Bronchial epithelial cell (primary cell): Measurements from ENCODE around the gene LHFPL4. TPM values are rescaled to one million over a fixed set of nuclear protein-coding genes. Genes with fewer than 3 reads are reported as not detected.

Experiments used
- DNase-seq: peaks from one replicate; pipeline ENCODE4 v3.0.0-alpha.2; 2010; ENCODE audit warnings: low read depth
- FAIRE-seq: peaks from 2 replicates; lab custom pipeline; 2011; peaks lifted over from hg19 to GRCh38; lab: Jason Lieb, UNC
- H3K27me3 ChIP-seq: 2 replicates; pipeline ENCODE4 v1.5.1; 2011; ENCODE audit warnings: low read length; ENCODE audit not compliant: control insufficient read depth, insufficient read depth
- H3K36me3 ChIP-seq: 2 replicates; pipeline ENCODE4 v1.5.1; 2011; ENCODE audit warnings: low read length; ENCODE audit not compliant: control insufficient read depth, insufficient read depth
- H3K4me3 ChIP-seq: 2 replicates; pipeline ENCODE4 v1.5.1; 2011; ENCODE audit warnings: mild to moderate bottlenecking, low read depth, low read length, control low read depth
- total RNA-seq: library from RNA; depleted of rRNA; stranded (reverse); fragments of >200 nt; gene quantifications from 2 replicates; pipeline ENCODE4 v1.2.1, GENCODE V29; 2014
- TF ChIP-seq, protein P1 (sequence below): IDR thresholded peaks from 2 replicates; pipeline ENCODE4 v1.5.1; 2011; ENCODE audit warnings: mild to moderate bottlenecking, moderate library complexity, low read length, control low read depth, inconsistent platforms; ENCODE audit not compliant: insufficient read depth, severe bottlenecking

LHFPL4 gene
- total RNA-seq, 1 donor from 2014 or later: not detected

- TF ChIP-seq, protein P1, sequence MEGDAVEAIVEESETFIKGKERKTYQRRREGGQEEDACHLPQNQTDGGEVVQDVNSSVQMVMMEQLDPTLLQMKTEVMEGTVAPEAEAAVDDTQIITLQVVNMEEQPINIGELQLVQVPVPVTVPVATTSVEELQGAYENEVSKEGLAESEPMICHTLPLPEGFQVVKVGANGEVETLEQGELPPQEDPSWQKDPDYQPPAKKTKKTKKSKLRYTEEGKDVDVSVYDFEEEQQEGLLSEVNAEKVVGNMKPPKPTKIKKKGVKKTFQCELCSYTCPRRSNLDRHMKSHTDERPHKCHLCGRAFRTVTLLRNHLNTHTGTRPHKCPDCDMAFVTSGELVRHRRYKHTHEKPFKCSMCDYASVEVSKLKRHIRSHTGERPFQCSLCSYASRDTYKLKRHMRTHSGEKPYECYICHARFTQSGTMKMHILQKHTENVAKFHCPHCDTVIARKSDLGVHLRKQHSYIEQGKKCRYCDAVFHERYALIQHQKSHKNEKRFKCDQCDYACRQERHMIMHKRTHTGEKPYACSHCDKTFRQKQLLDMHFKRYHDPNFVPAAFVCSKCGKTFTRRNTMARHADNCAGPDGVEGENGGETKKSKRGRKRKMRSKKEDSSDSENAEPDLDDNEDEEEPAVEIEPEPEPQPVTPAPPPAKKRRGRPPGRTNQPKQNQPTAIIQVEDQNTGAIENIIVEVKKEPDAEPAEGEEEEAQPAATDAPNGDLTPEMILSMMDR: no peak
- Histone ChIP-seq H3K36me3 (peaks cover 34% of the 10 kb centered on the region), H3K27me3 (no peaks in the 10 kb centered on the region), H3K4me3 (no peak overlapping the region)
- DNase-seq (no peak), FAIRE-seq (no peak)
Observed at GRCh38 chr3:9476935-9477334, 76.7 kb downstream of the LHFPL4 start.

DNA sequence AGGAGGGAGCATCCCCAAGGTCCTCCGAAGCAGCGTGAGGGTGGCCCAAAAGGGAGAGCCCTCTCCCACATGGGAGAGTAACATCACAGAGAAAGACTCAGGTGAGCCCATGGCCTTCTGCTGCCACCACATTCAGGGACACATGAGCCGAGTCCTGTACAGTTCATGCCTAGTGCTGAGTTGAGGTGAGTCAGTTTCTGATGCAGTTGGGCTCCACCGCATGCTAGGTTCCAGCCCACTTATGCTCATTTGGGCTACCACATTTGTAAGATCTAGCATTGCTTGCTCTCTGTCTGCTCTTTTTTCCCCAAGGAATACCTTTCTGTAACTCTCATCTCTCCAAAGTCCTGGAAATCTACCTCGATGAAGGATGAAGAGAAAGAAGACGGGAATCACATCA, 79.1 kb downstream of the LHFPL4 start:
- no peaks in the 10 kb centered on the region for H3K27me3 ChIP-seq
- TF ChIP-seq, protein P1: no peak
- FAIRE-seq (no peak), DNase-seq (no peak)
- no peak overlapping the region for H3K4me3 ChIP-seq
- peaks cover 47% of the 10 kb centered on the region for H3K36me3 ChIP-seq

GRCh38 chr3:9473496-9474065, 80.0 kb downstream of the LHFPL4 start:
- Histone ChIP-seq H3K27me3 (no peaks in the 10 kb centered on the region), H3K36me3 (peaks cover 49% of the 10 kb centered on the region), H3K4me3 (no peak overlapping the region)
- FAIRE-seq (no peak), DNase-seq (no peak)
- TF ChIP-seq, protein P1: no peak

GRCh38 chr3:9469986-9470385, 83.6 kb downstream of the LHFPL4 start:
- H3K4me3 ChIP-seq: no peak overlapping the region
- TF ChIP-seq, protein P1: no peak
- DNase-seq (no peak), FAIRE-seq (no peak)
- H3K27me3 ChIP-seq: no peaks in the 10 kb centered on the region
- peaks cover 60% of the 10 kb centered on the region for H3K36me3 ChIP-seq

DNA sequence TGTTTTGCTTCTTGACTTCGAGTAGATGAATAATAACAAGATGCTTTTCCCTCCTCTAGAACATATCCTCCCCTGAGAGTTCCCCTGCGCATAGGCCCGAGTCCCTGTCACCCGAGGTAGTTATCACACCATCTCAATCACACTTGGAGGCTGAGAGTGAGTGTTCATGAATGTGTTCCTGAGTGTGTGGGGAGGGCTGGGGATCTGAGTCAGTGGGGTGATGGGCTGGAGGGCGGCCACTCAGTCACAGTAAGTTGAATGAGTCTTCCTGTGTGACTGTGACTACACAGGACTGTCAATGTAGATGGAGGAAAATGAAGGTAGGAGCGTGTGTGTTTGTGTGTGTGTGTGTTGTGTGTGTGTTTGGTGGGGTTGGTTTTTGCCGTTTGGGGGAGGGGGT, 85.2 kb downstream of the LHFPL4 start:
- FAIRE-seq (no peak), DNase-seq (no peak)
- TF ChIP-seq, protein P1: no peak
- H3K4me3 ChIP-seq: no peak overlapping the region
- H3K27me3 ChIP-seq: no peaks in the 10 kb centered on the region
- peaks cover 57% of the 10 kb centered on the region for H3K36me3 ChIP-seq

DNA sequence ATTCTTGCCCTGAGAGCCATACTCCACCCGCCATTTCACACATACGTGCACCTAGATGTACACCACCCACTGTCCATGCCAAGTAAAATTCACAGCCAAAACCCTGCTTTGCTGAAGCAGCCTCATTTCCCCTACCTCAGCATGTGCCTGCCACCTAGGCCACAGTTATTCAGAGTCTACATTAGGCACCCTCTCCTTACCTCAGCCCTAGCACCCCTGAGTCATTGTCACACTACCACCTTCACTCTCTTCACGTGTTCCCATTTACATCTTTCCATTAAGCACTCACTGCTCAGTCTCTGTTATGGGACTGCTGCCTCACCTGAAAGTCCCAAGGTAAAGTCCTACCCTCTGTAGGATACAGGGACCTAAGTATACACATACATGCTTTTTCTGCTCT, 86.2 kb downstream of the LHFPL4 start:
- DNase-seq (no peak), FAIRE-seq (no peak)
- Histone ChIP-seq H3K36me3 (peaks cover 51% of the 10 kb centered on the region), H3K4me3 (no peak overlapping the region), H3K27me3 (no peaks in the 10 kb centered on the region)
- TF ChIP-seq, protein P1: no peak
